ENCODE data around the gene C5. TPM values are rescaled to one million over a fixed set of nuclear protein-coding genes. Genes with fewer than 3 reads are reported as not detected.

The C5 gene
- total RNA-seq, 1 donor from 2014 or later = 5.5 TPM

- H3K27me3 ChIP-seq = no peaks in the 10 kb centered on the region
- H3F3A ChIP-seq (ENCODE audit: low read depth) = no peaks in the 10 kb centered on the region
- Mint-ChIP-seq H3K27ac (no peak overlapping the region), H3K4me1 (peaks cover 6% of the 10 kb centered on the region), H3K27me3 (ENCODE audit: insufficient read depth, low read depth) (peaks cover 6% of the 10 kb centered on the region), H3K4me3 (no peak overlapping the region), H3K36me3 (peaks cover 2% of the 10 kb centered on the region), H3K9me3 (peaks cover 3% of the 10 kb centered on the region)
- H3K9ac ChIP-seq = no peak overlapping the region
- no peak overlapping the region for H3K27ac ChIP-seq
- DNase-seq (ENCODE audit: low spot score) = peak; percentile 46
- H3K36me3 ChIP-seq = no peaks in the 10 kb centered on the region
- no peaks in the 10 kb centered on the region for H3K9me3 ChIP-seq (ENCODE audit: low read depth)
- TF ChIP-seq CTCF (IDR thresholded peaks at IDR 0.05) (no peak), EZH2phosphoT487 (IDR thresholded peaks at IDR 0.05) (no peak), EZH2 (IDR thresholded peaks at IDR 0.05) (no peak)
- no peaks in the 10 kb centered on the region for H4K20me1 ChIP-seq (ENCODE audit: low read depth)
- no peaks in the 10 kb centered on the region for H3K79me2 ChIP-seq (ENCODE audit: low read depth)
- H3K4me1 ChIP-seq = no peaks in the 10 kb centered on the region
- no peak overlapping the region for H2AFZ ChIP-seq (replicated peaks)
- H3K4me3 ChIP-seq = no peak overlapping the region
- H3K4me2 ChIP-seq = no peak overlapping the region
Measured at GRCh38 chr9:120913647-120914264, 136.3 kb downstream of the C5 start.

- Histone ChIP-seq H3K4me3 (no peak overlapping the region), H3K36me3 (no peaks in the 10 kb centered on the region), H2AFZ (replicated peaks) (no peak overlapping the region), H3K9me3 (ENCODE audit: low read depth) (no peaks in the 10 kb centered on the region), H3K4me1 (no peaks in the 10 kb centered on the region), H3K4me2 (no peak overlapping the region), H3K9ac (no peak overlapping the region), H3K27me3 (no peaks in the 10 kb centered on the region), H4K20me1 (ENCODE audit: low read depth) (no peaks in the 10 kb centered on the region), H3K27ac (no peak overlapping the region), H3F3A (ENCODE audit: low read depth) (no peaks in the 10 kb centered on the region), H3K79me2 (ENCODE audit: low read depth) (no peaks in the 10 kb centered on the region)
- Mint-ChIP-seq H3K27me3 (ENCODE audit: insufficient read depth, low read depth) (peaks cover 6% of the 10 kb centered on the region), H3K4me3 (no peak overlapping the region), H3K27ac (peak overlapping the region; percentile 89), H3K36me3 (peaks cover 2% of the 10 kb centered on the region), H3K9me3 (peaks cover 3% of the 10 kb centered on the region), H3K4me1 (peaks cover 3% of the 10 kb centered on the region)
- DNase-seq (ENCODE audit: low spot score) = no peak
- TF ChIP-seq EZH2phosphoT487 (IDR thresholded peaks at IDR 0.05) = no peak
- no peak for TF ChIP-seq EZH2 (IDR thresholded peaks at IDR 0.05)
- no peak for TF ChIP-seq CTCF (IDR thresholded peaks at IDR 0.05)
Measured at GRCh38 chr9:120912958-120913646, 137.0 kb downstream of the C5 start.

GRCh38 chr9:120911295-120911837 is 138.7 kb downstream of the C5 start:
- H3K27ac ChIP-seq = no peak overlapping the region
- H3K36me3 ChIP-seq = no peaks in the 10 kb centered on the region
- H3K4me3 Mint-ChIP-seq = no peak overlapping the region
- DNase-seq (ENCODE audit: low spot score) = no peak
- H4K20me1 ChIP-seq (ENCODE audit: low read depth) = no peaks in the 10 kb centered on the region
- H3K9ac ChIP-seq = no peak overlapping the region
- H3K36me3 Mint-ChIP-seq = no peaks in the 10 kb centered on the region
- no peaks in the 10 kb centered on the region for H3K27me3 ChIP-seq
- no peak overlapping the region for H3K4me2 ChIP-seq
- H3K79me2 ChIP-seq (ENCODE audit: low read depth) = no peaks in the 10 kb centered on the region
- H2AFZ ChIP-seq (replicated peaks) = no peak overlapping the region
- H3F3A ChIP-seq (ENCODE audit: low read depth) = no peaks in the 10 kb centered on the region
- TF ChIP-seq CTCF (IDR thresholded peaks at IDR 0.05) (no peak), EZH2phosphoT487 (IDR thresholded peaks at IDR 0.05) (no peak), EZH2 (IDR thresholded peaks at IDR 0.05) (no peak)
- no peaks in the 10 kb centered on the region for H3K9me3 ChIP-seq (ENCODE audit: low read depth)
- peaks cover 3% of the 10 kb centered on the region for H3K4me1 Mint-ChIP-seq
- H3K27ac Mint-ChIP-seq = no peak overlapping the region
- H3K4me3 ChIP-seq = no peak overlapping the region
- H3K4me1 ChIP-seq = no peaks in the 10 kb centered on the region
- H3K27me3 Mint-ChIP-seq (ENCODE audit: insufficient read depth, low read depth) = peaks cover 3% of the 10 kb centered on the region
- no peaks in the 10 kb centered on the region for H3K9me3 Mint-ChIP-seq
